WTC11 (cell line): ENCODE results near the gene SLK. TPM values are rescaled to one million over a fixed set of nuclear protein-coding genes. Genes with fewer than 3 reads are reported as not detected.

ENCODE experiments used
- ATAC-seq: fragments of 200-7000 bp; cut with Tn5 transposase; 2 replicates; pipeline ENCODE4 v1.10.0; 2021; ENCODE audit warnings: mild to moderate bottlenecking, moderate library complexity
- CTCF ChIA-PET: fragments of 300-600 bp; sonication (Branson Sonifier 250); formaldehyde crosslinking; loops from one replicate; lab custom pipeline; 2021; ENCODE audit warnings: antibody characterized with exemption; lab: Charles Lee
- POLR2A ChIA-PET: fragments of 350-600 bp; sonication (Branson Sonifier 250); formaldehyde crosslinking; loops from one replicate; lab custom pipeline; 2021; ENCODE audit warnings: antibody characterized with exemption; lab: Charles Lee
- DNase-seq: peaks from one replicate; pipeline ENCODE4 v3.0.0; 2021; ENCODE audit warnings: low spot score
- H3K27ac Mint-ChIP-seq: 2 replicates; pipeline ENCODE4 v1.8.0; 2021; ENCODE audit warnings: mixed read lengths
- H3K27me3 Mint-ChIP-seq: 2 replicates; pipeline ENCODE4 v1.8.0; 2021; ENCODE audit warnings: low read depth, mild to moderate bottlenecking, moderate library complexity, mixed read lengths
- H3K36me3 Mint-ChIP-seq: 2 replicates; pipeline ENCODE4 v1.8.0; 2021; ENCODE audit warnings: mixed read lengths
- H3K4me1 Mint-ChIP-seq: 2 replicates; pipeline ENCODE4 v1.8.0; 2022; ENCODE audit warnings: mixed read lengths
- H3K4me3 Mint-ChIP-seq: 2 replicates; pipeline ENCODE4 v1.8.0; 2021; ENCODE audit warnings: mild to moderate bottlenecking, moderate library complexity, mixed read lengths
- H3K9me3 Mint-ChIP-seq: 2 replicates; pipeline ENCODE4 v1.8.0; 2021; ENCODE audit warnings: mixed read lengths
- ATF1 ChIP-seq: sonication (generic); formaldehyde crosslinking; IDR thresholded peaks from 2 replicates; pipeline ENCODE4 v1.8.1; 2023; ENCODE audit warnings: mild to moderate bottlenecking, moderate library complexity, missing genetic modification reagents
- CBFB ChIP-seq: sonication (generic); formaldehyde crosslinking; IDR thresholded peaks from 2 replicates; pipeline ENCODE4 v1.8.1; 2022; ENCODE audit warnings: mild to moderate bottlenecking, low read depth, missing genetic modification reagents
- GRHL2 ChIP-seq: fragments of 250-450 bp; sonication (Bioruptor Pico); IDR thresholded peaks from 2 replicates; pipeline ENCODE4 v1.8.0; 2022; ENCODE audit warnings: mild to moderate bottlenecking, moderate library complexity; ENCODE audit not compliant: insufficient replicate concordance, severe bottlenecking
- ZNF121 ChIP-seq: sonication (generic); formaldehyde crosslinking; IDR thresholded peaks from 2 replicates; pipeline ENCODE4 v1.8.0; 2023; ENCODE audit warnings: missing genetic modification reagents
- ZNF219 ChIP-seq: sonication (generic); formaldehyde crosslinking; IDR thresholded peaks from 2 replicates; pipeline ENCODE4 v1.8.0; 2023; ENCODE audit warnings: missing genetic modification reagents, mild to moderate bottlenecking, borderline replicate concordance
- ZNF423 ChIP-seq: fragments of 250-450 bp; sonication (Bioruptor Pico); IDR thresholded peaks from 2 replicates; pipeline ENCODE4 v2.1.2; 2022; ENCODE audit warnings: mild to moderate bottlenecking, moderate library complexity
- total RNA-seq: library from RNA; stranded (reverse); gene quantifications from 3 replicates; pipeline ENCODE4 v1.2.3, GENCODE V29; 2021
- TF ChIP-seq, protein P1 (sequence below): sonication (generic); formaldehyde crosslinking; IDR thresholded peaks from 2 replicates; pipeline ENCODE4 v1.8.0; 2023; ENCODE audit warnings: mild to moderate bottlenecking, missing genetic modification reagents
- TF ChIP-seq, protein P2 (sequence below): sonication (generic); formaldehyde crosslinking; IDR thresholded peaks from 2 replicates; pipeline ENCODE4 v1.8.1; 2023; ENCODE audit warnings: mild to moderate bottlenecking, moderate library complexity, missing genetic modification reagents
- TF ChIP-seq, protein P3 (sequence below): fragments of 250-450 bp; sonication (Bioruptor Pico); conservative IDR thresholded peaks from 2 replicates; pipeline ENCODE4 v1.9.0; 2021; ENCODE audit warnings: mild to moderate bottlenecking
- TF ChIP-seq, protein P4 (sequence below): fragments of 200-600 bp; IDR thresholded peaks from 2 replicates; pipeline ENCODE4 v1.8.0; 2022; ENCODE audit warnings: antibody characterized with exemption
- TF ChIP-seq, protein P5 (sequence below): sonication (generic); formaldehyde crosslinking; IDR thresholded peaks from 2 replicates; pipeline ENCODE4 v1.8.0; 2022; ENCODE audit warnings: mild to moderate bottlenecking, missing genetic modification reagents

Gene SLK
- total RNA-seq, 1 experiment from 2014 or later: 19.2 TPM

DNA sequence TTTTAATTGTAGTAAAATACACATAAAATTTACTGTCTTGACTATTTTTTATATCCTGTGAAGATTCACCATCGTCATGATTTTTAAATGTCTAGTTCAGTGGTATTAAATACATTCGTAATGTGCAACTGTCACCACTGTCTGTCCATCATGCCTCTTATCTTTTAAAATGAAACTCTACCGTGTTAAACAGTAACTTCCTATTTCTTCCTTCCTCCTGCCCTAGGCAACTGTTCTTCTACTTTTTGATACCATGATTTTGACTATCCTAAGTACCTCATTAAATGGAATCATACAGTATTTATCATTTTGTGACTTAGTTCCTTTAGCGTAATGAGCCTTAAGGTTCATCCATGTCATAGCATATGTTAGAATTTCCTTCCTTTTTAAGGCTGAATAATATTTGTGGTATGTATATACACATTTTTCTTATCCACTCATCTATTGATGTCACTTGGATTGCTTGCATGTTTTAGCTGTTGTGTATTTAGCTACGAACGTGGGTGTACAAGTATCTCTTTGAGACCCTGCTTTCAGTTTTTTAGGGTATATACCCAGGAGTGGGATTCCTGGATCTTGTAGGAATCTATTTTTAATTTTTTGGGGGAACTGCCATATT, 13.5 kb downstream of the SLK start:
- H3K36me3 Mint-ChIP-seq: no peaks in the 10 kb centered on the region
- ChIA-PET CTCF (no interaction called here), POLR2A (no interaction called here)
- H3K4me1 Mint-ChIP-seq: peaks cover 13% of the 10 kb centered on the region
- no peaks in the 10 kb centered on the region for H3K27me3 Mint-ChIP-seq
- no peak overlapping the region for H3K4me3 Mint-ChIP-seq
- H3K27ac Mint-ChIP-seq: no peak overlapping the region
- TF ChIP-seq ZNF423 (no peak), ATF1 (CRISPR knock-in tag) (no peak), ZNF121 (CRISPR knock-in tag) (no peak), ZNF219 (CRISPR knock-in tag) (no peak), CBFB (CRISPR knock-in tag) (no peak)
- TF ChIP-seq, protein P1, sequence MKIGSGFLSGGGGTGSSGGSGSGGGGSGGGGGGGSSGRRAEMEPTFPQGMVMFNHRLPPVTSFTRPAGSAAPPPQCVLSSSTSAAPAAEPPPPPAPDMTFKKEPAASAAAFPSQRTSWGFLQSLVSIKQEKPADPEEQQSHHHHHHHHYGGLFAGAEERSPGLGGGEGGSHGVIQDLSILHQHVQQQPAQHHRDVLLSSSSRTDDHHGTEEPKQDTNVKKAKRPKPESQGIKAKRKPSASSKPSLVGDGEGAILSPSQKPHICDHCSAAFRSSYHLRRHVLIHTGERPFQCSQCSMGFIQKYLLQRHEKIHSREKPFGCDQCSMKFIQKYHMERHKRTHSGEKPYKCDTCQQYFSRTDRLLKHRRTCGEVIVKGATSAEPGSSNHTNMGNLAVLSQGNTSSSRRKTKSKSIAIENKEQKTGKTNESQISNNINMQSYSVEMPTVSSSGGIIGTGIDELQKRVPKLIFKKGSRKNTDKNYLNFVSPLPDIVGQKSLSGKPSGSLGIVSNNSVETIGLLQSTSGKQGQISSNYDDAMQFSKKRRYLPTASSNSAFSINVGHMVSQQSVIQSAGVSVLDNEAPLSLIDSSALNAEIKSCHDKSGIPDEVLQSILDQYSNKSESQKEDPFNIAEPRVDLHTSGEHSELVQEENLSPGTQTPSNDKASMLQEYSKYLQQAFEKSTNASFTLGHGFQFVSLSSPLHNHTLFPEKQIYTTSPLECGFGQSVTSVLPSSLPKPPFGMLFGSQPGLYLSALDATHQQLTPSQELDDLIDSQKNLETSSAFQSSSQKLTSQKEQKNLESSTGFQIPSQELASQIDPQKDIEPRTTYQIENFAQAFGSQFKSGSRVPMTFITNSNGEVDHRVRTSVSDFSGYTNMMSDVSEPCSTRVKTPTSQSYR (CRISPR knock-in tag): no peak
- TF ChIP-seq, protein P2, sequence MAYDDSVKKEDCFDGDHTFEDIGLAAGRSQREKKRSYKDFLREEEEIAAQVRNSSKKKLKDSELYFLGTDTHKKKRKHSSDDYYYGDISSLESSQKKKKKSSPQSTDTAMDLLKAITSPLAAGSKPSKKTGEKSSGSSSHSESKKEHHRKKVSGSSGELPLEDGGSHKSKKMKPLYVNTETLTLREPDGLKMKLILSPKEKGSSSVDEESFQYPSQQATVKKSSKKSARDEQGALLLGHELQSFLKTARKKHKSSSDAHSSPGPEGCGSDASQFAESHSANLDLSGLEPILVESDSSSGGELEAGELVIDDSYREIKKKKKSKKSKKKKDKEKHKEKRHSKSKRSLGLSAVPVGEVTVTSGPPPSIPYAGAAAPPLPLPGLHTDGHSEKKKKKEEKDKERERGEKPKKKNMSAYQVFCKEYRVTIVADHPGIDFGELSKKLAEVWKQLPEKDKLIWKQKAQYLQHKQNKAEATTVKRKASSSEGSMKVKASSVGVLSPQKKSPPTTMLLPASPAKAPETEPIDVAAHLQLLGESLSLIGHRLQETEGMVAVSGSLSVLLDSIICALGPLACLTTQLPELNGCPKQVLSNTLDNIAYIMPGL (CRISPR knock-in tag): no peak
- DNase-seq (no peak), ATAC-seq (no peak)
- no peaks in the 10 kb centered on the region for H3K9me3 Mint-ChIP-seq

DNA sequence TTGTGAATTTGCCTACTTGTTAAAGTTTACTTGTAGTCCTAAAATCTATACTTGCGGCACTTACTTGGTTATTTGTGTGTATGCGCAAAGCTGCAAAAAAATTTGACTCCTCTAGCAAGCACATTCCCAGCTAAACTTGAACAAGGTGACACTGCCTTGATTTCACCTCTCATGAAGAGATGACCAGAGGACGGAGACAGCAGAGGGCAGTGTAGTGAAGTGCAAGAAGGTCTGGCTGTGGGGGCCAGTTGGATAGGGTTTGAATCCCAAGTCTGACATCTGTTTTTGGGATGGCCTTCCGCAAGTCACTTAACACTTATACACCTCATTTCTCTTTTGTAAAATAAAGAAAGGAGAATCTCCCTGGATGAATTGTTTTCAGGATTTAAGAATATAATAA, 15.7 kb downstream of the SLK start:
- DNase-seq (peak; percentile 61), ATAC-seq (peak; percentile 98)
- no peak overlapping the region for H3K27ac Mint-ChIP-seq
- CTCF ChIA-PET: interaction anchor here (0.5 to 2.1 kb wide), 16 partner anchors 11 to 292 kb away, joined by 3 to 11 read pairs (median 4); partner anchors contain the start of genes SFR1 and STN1
- no peaks in the 10 kb centered on the region for H3K36me3 Mint-ChIP-seq
- peaks cover 13% of the 10 kb centered on the region for H3K4me1 Mint-ChIP-seq
- H3K9me3 Mint-ChIP-seq: no peaks in the 10 kb centered on the region
- TF ChIP-seq, protein P3, sequence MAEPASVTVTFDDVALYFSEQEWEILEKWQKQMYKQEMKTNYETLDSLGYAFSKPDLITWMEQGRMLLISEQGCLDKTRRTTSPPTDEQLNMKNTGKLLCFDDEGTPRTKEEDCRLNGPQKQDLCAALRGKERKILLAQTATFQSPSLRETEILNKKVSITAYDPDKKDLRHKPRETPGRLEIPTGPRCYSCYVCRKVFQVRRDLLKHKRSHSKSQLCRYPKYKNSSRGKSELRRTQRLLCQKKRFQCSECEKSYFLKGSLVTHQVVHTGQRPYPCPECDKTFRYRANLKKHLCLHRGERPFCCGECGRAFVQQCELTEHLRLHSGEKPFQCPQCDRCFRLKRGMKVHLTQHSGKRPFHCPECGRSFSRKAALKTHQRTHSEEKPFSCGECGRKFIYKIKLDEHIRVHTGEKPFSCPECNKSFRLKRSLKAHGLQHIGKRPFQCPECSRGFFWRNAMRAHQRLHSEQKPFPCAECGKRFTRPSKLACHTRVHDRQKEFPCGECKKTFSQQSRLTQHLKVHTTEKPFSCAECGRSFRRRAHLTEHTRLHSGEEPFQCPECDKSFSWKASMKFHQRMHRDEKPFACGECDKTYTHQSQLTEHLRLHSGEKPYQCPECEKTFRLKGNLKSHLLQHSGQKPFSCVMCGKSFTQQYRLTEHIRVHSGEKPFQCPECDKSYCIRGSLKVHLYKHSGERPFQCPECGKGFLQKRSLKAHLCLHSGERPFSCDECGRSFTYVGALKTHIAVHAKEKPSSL (CRISPR knock-in tag): no peak
- TF ChIP-seq, protein P4, sequence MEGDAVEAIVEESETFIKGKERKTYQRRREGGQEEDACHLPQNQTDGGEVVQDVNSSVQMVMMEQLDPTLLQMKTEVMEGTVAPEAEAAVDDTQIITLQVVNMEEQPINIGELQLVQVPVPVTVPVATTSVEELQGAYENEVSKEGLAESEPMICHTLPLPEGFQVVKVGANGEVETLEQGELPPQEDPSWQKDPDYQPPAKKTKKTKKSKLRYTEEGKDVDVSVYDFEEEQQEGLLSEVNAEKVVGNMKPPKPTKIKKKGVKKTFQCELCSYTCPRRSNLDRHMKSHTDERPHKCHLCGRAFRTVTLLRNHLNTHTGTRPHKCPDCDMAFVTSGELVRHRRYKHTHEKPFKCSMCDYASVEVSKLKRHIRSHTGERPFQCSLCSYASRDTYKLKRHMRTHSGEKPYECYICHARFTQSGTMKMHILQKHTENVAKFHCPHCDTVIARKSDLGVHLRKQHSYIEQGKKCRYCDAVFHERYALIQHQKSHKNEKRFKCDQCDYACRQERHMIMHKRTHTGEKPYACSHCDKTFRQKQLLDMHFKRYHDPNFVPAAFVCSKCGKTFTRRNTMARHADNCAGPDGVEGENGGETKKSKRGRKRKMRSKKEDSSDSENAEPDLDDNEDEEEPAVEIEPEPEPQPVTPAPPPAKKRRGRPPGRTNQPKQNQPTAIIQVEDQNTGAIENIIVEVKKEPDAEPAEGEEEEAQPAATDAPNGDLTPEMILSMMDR: 0 out of 2 replicates have a peak, but pooled peaks have one; percentile 14
- peak; percentile 99 for TF ChIP-seq ZNF121 (CRISPR knock-in tag)
- no peaks in the 10 kb centered on the region for H3K27me3 Mint-ChIP-seq
- POLR2A ChIA-PET: interaction anchor here (0.6 kb wide), 1 partner anchor 95 kb away, joined by 4 read pairs; no protein-coding TSS in a partner anchor
- H3K4me3 Mint-ChIP-seq: no peak overlapping the region

DNA sequence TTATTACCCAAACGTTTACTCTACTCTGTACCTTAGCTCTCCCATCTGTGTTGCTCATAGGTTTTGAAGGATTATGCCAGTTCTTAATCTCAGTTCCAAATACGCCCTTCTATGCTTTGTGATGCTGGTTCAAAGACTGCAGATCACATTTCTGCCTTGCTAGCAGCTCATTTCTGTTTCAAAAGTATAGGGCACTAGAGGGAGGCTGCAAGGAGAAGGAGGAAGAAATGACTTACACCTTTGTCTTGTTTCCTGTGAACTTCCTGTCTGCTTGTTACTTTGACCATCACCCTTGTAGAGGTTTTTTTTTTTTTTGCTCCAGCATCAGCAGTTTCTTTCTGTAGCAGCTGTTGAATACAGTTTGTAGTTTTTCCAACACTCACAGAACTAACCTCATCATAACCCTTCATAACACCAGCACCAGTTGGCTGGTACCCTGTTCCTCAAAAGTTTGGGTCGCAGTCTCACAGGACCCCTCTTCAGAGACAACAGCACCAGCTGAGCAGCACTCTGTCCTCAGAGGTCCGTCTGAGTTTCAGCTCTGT, 16.5 kb downstream of the SLK start:
- H3K27me3 Mint-ChIP-seq: no peaks in the 10 kb centered on the region
- TF ChIP-seq GRHL2: no peak
- TF ChIP-seq, protein P5, sequence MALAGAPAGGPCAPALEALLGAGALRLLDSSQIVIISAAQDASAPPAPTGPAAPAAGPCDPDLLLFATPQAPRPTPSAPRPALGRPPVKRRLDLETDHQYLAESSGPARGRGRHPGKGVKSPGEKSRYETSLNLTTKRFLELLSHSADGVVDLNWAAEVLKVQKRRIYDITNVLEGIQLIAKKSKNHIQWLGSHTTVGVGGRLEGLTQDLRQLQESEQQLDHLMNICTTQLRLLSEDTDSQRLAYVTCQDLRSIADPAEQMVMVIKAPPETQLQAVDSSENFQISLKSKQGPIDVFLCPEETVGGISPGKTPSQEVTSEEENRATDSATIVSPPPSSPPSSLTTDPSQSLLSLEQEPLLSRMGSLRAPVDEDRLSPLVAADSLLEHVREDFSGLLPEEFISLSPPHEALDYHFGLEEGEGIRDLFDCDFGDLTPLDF (CRISPR knock-in tag): no peak
- TF ChIP-seq, all 79 proteins: peak for 0
- no peaks in the 10 kb centered on the region for H3K36me3 Mint-ChIP-seq
- H3K4me1 Mint-ChIP-seq: peaks cover 13% of the 10 kb centered on the region
- POLR2A ChIA-PET: no interaction called here
- ATAC-seq (no peak), DNase-seq (no peak)
- no peaks in the 10 kb centered on the region for H3K9me3 Mint-ChIP-seq
- no peak overlapping the region for H3K4me3 Mint-ChIP-seq
- peak overlapping the region; percentile 7; the same call in 1 of the 2 replicates for H3K27ac Mint-ChIP-seq
- CTCF ChIA-PET: interaction anchor here (1.0 to 2.1 kb wide), 9 partner anchors 14 to 370 kb away, joined by 3 to 11 read pairs (median 5); partner anchors contain the start of gene SFR1
